Kidney epithelial cell (primary cell): ENCODE measurements around the gene RNF149. TPM values are rescaled to one million over a fixed set of nuclear protein-coding genes. Genes with fewer than 3 reads are reported as not detected.

Experiments
- DNase-seq: peaks from one replicate; pipeline ENCODE4 v3.0.0-alpha.2; 2010; ENCODE audit warnings: low read depth
- H3K27me3 ChIP-seq: 2 replicates; pipeline ENCODE4 v1.6.0; 2011; ENCODE audit warnings: low read length; ENCODE audit not compliant: control insufficient read depth, insufficient read depth
- H3K36me3 ChIP-seq: 2 replicates; pipeline ENCODE4 v1.5.1; 2011; ENCODE audit warnings: low read length; ENCODE audit not compliant: control insufficient read depth, insufficient read depth
- H3K4me3 ChIP-seq: 2 replicates; pipeline ENCODE4 v1.5.1; 2011; ENCODE audit warnings: low read depth, mild to moderate bottlenecking, control low read depth, low read length
- CTCF ChIP-seq: IDR thresholded peaks from 2 replicates; pipeline ENCODE4 v1.5.1; 2011; ENCODE audit warnings: mild to moderate bottlenecking, moderate library complexity, low read length, control low read depth, inconsistent platforms; ENCODE audit not compliant: insufficient read depth, poor library complexity, severe bottlenecking
- total RNA-seq: library from RNA; depleted of rRNA; stranded (reverse); fragments of >200 nt; gene quantifications from 2 replicates; pipeline ENCODE4 v1.2.3, GENCODE V29; 2015

RNF149 gene
- total RNA-seq, 1 donor from 2014 or later, result 66.2 TPM

- Histone ChIP-seq H3K4me3 (no peak overlapping the region), H3K36me3 (no peaks in the 10 kb centered on the region), H3K27me3 (no peaks in the 10 kb centered on the region)
- DNase-seq, result no peak
- TF ChIP-seq CTCF, result no peak
Observed at GRCh38 chr2:101232770-101233169, 75.7 kb downstream of the RNF149 start.

GRCh38 chr2:101231937-101232730 lies 76.4 kb downstream of the RNF149 start:
- H3K4me3 ChIP-seq, result no peak overlapping the region
- H3K36me3 ChIP-seq, result no peaks in the 10 kb centered on the region
- no peak for DNase-seq
- no peak for TF ChIP-seq CTCF
- H3K27me3 ChIP-seq, result no peaks in the 10 kb centered on the region

- no peak for DNase-seq
- no peak for TF ChIP-seq CTCF
- Histone ChIP-seq H3K36me3 (no peaks in the 10 kb centered on the region), H3K27me3 (no peaks in the 10 kb centered on the region), H3K4me3 (no peak overlapping the region)
Observed at GRCh38 chr2:101231240-101231639, 77.3 kb downstream of the RNF149 start.

- DNase-seq, result peak; percentile 86
- no peaks in the 10 kb centered on the region for H3K36me3 ChIP-seq
- TF ChIP-seq CTCF, result no peak
- H3K4me3 ChIP-seq, result no peak overlapping the region
- no peaks in the 10 kb centered on the region for H3K27me3 ChIP-seq
Observed at GRCh38 chr2:101230541-101231001, 77.9 kb downstream of the RNF149 start.

Other genes with a start within 250 kb of the RNF149 start
- 16.8 and 17.3 TPM in 2 replicates for gene TBC1D8, start 157.3 kb downstream of the RNF149 start, total RNA-seq
- 51.3 and 62.9 TPM in 2 replicates for gene CNOT11, start 55.8 kb downstream of the RNF149 start, total RNA-seq
- gene CREG2, start 78.8 kb upstream of the RNF149 start, total RNA-seq, result 0.07 and 0.17 TPM in 2 replicates
- 0.25 and 3.3 TPM in 2 replicates for gene RFX8, start 166.4 kb upstream of the RNF149 start, total RNA-seq